Stomach (tissue), 9 donors: Measurements from ENCODE around the gene MAN2B1. TPM values are rescaled to one million over a fixed set of nuclear protein-coding genes. Genes with fewer than 3 reads are reported as not detected.
"Not testable (repeated sequence)": the region's sequence is repeated elsewhere in the genome, so short reads cannot be mapped to it uniquely, and the experiment has no call there.

Source experiments
- DNase-seq, 2 donors: peaks; one replicate each; pipeline versions ENCODE4 v3.0.0 to v3.0.0-alpha.2; 2013 to 2019
- H3K27ac ChIP-seq, 5 donors: fragments of 200-600 bp in 4 of 5; sonication (generic) in 4 of 5; one replicate each; pipeline ENCODE4 v1.5.1; 2013 to 2019; ENCODE audit warnings: mild to moderate bottlenecking in 1 of 5, moderate library complexity in 1 of 5
- H3K27me3 ChIP-seq, 3 donors: fragments of 200-600 bp; sonication (generic); one replicate each; pipeline ENCODE4 v1.5.1; 2017 to 2019; ENCODE audit warnings: mixed run types in 1 of 3
- H3K36me3 ChIP-seq, 4 donors: fragments of 200-600 bp; sonication (generic); 1 replicate in 3 of 4; 2 replicates in 1 of 4; pipeline ENCODE4 v1.5.1; 2016 to 2019
- H3K4me1 ChIP-seq, 4 donors: fragments of 200-600 bp; sonication (generic); one replicate each; pipeline ENCODE4 v1.5.1; 2016 to 2019
- H3K4me3 ChIP-seq, 4 donors: fragments of 200-600 bp; sonication (generic) in 3 of 4; one replicate each; pipeline ENCODE4 v1.5.1; 2016 to 2019; ENCODE audit warnings: mild to moderate bottlenecking in 1 of 4
- H3K9me3 ChIP-seq, 4 donors: fragments of 200-600 bp; sonication (generic); one replicate each; pipeline ENCODE4 v1.5.1; 2016 to 2019
- EP300 ChIP-seq: sonication (generic); formaldehyde crosslinking; IDR thresholded peaks from one replicate; pipeline ENCODE4 v1.6.1; 2017; ENCODE audit warnings: antibody characterized with exemption
- POLR2A ChIP-seq, 4 donors: fragments of 450-650 bp; IDR thresholded peaks; one replicate each; pipeline ENCODE4 v1.6.1; 2016; ENCODE audit warnings: antibody characterized with exemption in 4 of 4, control low read depth in 2 of 4, mild to moderate bottlenecking in 1 of 4, moderate library complexity in 1 of 4
- POLR2AphosphoS5 ChIP-seq, 3 donors: sonication (generic); formaldehyde crosslinking; IDR thresholded peaks; one replicate each; pipeline ENCODE4 v1.6.1; 2016; ENCODE audit warnings: antibody characterized with exemption in 3 of 3
- WGBS, 5 donors: extraction: QIAGEN DNeasy Blood & Tissue Kit in 3 of 5; methylation state at CpG; one replicate each; pipeline versions ENCODE4 v1.1.5 to v1.1.7; 2013 to 2018; 5-methylcytosine and 5-hydroxymethylcytosine counted together
- intact Hi-C: fragments of 100-400 bp; cut with DNase I; formaldehyde crosslinking; loops from one replicate; pipeline ENCODE4 v1.15.1; 2023; ENCODE audit warnings: low total_unique reads
- polyA plus RNA-seq, 3 donors: library from polyadenylated mRNA; stranded (reverse); fragments of 200-250 nt; gene quantifications; one replicate each; pipeline ENCODE4 v1.2.3, GENCODE V29; 2013
- total RNA-seq, 5 donors: library from RNA; depleted of rRNA; stranded (reverse); fragments of >200 nt; gene quantifications; one replicate each; pipeline versions ENCODE4 v1.1.0 to v1.2.3, GENCODE V29; 2014 to 2016
- TF ChIP-seq, protein P1 (sequence below), 7 experiments: fragments of 450-650 bp in 4 of 7; fragments of 200-600 bp in 3 of 7; sonication (generic) in 3 of 7; IDR thresholded peaks; one replicate each; pipeline ENCODE4 v1.5.1; 2016 to 2019; ENCODE audit warnings: antibody characterized with exemption in 7 of 7, control low read depth in 2 of 7, mild to moderate bottlenecking in 1 of 7
- donor health status: healthy with polysubstance abuse.
- donor health status: Bipolar disorder and iron deficiency.
- donor health status: healthy.

The MAN2B1 gene
- total and polyA plus RNA-seq, 8 donors = 20.6 to 429 (median 84.0) TPM

DNA sequence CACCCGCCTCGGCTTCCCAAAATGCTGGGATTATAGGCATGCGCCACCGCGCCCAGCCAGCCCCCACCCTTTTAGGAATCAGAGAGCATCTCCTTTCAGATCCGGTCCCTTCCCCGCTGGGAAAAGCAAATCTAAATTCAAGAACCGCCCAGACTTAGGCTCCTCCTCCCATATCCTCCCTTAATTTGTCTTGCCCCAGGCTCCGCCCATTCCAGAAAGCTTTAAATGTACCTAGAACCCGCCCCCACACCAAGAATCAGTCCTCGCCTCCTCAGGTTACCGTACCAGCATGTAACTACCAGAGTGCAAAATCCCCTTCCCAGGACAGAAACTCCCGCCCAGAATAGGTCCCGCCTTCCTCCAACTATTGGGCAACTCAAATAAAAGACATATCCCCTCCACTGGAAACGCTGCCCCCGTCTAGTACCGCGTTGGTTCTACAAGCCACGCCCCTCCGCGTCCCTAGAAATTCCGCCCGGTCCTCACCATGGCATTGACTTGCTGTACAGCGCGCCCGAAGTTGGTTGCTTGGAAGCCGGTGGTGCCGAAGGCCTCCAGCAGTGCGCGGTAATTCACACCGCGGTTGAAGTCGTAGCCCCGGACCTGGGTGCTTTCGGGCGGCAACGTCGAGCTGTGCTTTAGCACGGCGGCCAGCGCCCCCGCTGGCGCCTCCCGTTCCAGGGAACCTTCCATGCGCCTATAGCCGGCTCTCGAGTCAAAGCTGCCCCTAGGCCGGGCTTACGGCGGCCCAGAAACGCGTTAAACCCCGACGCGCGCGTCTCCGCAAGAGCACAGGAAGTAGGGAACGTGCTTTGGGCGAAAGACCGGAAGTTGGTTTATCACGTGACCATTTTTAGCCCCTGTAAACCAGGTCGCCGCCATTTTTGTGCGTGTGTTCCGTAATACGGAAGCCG, 14.8 kb upstream of the MAN2B1 start, which contains the start of gene DHPS:
DHPS (minus strand) TSS at position 807 of the 914 bp plus-strand sequence; CDS start at position 693, 114 bp downstream.
- H3K9me3 ChIP-seq = no peaks in the 10 kb centered on the region
- peak within 1 kb of the TSS; percentile 94 to 99 (median 96) for H3K27ac ChIP-seq
- TF ChIP-seq POLR2A (IDR thresholded peaks at IDR 0.05) (no peak), POLR2AphosphoS5 (IDR thresholded peaks at IDR 0.05) (peak; percentile 65 to 92 (median 83))
- WGBS, 5 donors = 0 to 1% (median 0%) methylated on average over 47 to 68 of the region's 68 CpGs
- intact Hi-C loops = no loop called here
- peaks cover 8 to 36% (median 26%) of the 10 kb centered on the region in 4 donors for H3K4me1 ChIP-seq
- H3K27me3 ChIP-seq = no peaks in the 10 kb centered on the region
- DNase-seq = peak; percentile 95 to 99
- H3K4me3 ChIP-seq = peak within 1 kb of the TSS; percentile 73 to 99 (median 91)
- H3K36me3 ChIP-seq = peaks cover 28 to 41% (median 39%) of the 10 kb centered on the region in 4 donors

DNA sequence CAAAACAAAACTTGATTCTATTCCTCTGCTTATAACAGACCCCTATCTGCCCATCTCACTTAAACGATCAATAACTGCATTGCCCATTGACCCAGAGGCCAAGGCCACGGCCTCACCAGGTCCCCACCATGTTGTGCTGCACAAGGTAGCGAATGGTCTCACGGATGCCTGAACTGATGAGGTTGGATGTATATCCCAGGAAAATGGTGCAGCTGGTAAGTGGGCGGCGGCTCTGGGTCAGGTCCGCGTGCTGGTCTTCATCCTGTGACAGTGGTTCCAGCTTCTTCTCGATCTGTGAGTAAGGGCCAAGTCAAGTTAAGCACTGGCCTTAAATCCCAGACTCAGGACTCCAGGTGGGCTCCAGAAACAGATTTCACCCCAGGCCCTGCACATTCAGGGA, 13.5 kb upstream of the MAN2B1 start:
- 83 to 93% (median 92%) methylated on average over 9 of the region's 9 CpGs for WGBS, 5 donors
- no peak for DNase-seq
- H3K36me3 ChIP-seq = peaks cover 40 to 54% (median 52%) of the 10 kb centered on the region in 4 donors

DNA sequence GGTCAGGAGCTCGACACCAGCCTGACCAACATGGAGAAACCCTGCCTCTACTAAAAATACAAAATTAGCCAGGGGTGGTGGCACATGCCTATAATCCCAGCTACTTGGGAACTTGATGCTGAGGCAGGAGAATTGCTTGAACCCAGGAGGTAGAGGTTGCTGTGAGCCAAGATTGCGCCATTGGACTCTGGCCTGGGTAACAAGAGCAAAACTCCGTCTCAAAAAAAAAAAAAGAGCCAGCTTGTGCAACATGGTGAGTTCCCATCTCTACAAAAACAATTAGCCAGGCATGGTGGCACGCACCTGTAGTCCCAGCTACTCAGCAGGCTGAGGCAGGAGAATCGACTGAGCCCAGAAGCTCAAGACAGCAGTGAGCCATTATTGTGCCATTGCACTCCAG, 11.5 kb upstream of the MAN2B1 start:
- H3K4me3 ChIP-seq, H3K27me3 ChIP-seq, H3K27ac ChIP-seq, H3K9me3 ChIP-seq, DNase-seq: not testable (repeated sequence)
- 85 to 93% (median 92%) methylated on average over 4 to 5 of the region's 5 CpGs for WGBS, 5 donors
- intact Hi-C loops = loop anchor here (10.0 kb wide), 1 partner anchor 113 kb away; no protein-coding TSS in a partner anchor
- Histone ChIP-seq H3K36me3 (peaks cover 57 to 74% (median 72%) of the 10 kb centered on the region in 4 donors), H3K4me1 (peaks cover 8 to 41% (median 31%) of the 10 kb centered on the region in 4 donors)

More for the DNA sequence above, 13.5 kb upstream of the MAN2B1 start:
- intact Hi-C loops = no loop called here
- no peaks in the 10 kb centered on the region for H3K27me3 ChIP-seq
- no peak overlapping the region for H3K27ac ChIP-seq
- peaks cover 8 to 41% (median 31%) of the 10 kb centered on the region in 4 donors for H3K4me1 ChIP-seq
- TF ChIP-seq EP300 (no peak), POLR2AphosphoS5 (IDR thresholded peaks at IDR 0.05) (no peak), POLR2A (IDR thresholded peaks at IDR 0.05) (no peak)
- TF ChIP-seq, protein P1, sequence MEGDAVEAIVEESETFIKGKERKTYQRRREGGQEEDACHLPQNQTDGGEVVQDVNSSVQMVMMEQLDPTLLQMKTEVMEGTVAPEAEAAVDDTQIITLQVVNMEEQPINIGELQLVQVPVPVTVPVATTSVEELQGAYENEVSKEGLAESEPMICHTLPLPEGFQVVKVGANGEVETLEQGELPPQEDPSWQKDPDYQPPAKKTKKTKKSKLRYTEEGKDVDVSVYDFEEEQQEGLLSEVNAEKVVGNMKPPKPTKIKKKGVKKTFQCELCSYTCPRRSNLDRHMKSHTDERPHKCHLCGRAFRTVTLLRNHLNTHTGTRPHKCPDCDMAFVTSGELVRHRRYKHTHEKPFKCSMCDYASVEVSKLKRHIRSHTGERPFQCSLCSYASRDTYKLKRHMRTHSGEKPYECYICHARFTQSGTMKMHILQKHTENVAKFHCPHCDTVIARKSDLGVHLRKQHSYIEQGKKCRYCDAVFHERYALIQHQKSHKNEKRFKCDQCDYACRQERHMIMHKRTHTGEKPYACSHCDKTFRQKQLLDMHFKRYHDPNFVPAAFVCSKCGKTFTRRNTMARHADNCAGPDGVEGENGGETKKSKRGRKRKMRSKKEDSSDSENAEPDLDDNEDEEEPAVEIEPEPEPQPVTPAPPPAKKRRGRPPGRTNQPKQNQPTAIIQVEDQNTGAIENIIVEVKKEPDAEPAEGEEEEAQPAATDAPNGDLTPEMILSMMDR (IDR thresholded peaks at IDR 0.05) = no peak
- H3K9me3 ChIP-seq = no peaks in the 10 kb centered on the region
- H3K4me3 ChIP-seq = peak overlapping the region in 1 of 4 donors; percentile 98

DNA sequence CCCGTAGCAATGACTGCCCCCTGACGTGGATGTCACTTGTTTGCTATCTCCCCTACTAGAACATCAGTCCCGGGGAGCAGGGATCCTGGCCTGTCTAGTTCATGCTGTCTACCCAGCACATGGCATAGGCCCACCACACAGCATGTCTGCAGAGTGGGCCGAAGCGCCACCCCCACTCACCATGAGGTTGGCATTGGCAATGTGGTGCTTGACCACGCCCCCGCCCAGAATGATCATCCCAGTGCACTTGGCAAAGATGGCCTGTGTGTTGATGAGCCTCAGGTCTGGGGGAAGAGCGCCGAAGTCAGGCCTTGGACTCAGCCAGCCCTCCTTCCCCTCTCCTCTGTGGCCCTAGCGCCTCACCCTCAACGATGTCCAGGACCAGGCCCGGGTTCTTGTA, 10.4 kb upstream of the MAN2B1 start:
- DNase-seq = no peak
- peaks cover 65 to 85% (median 81%) of the 10 kb centered on the region in 4 donors for H3K36me3 ChIP-seq

DNA sequence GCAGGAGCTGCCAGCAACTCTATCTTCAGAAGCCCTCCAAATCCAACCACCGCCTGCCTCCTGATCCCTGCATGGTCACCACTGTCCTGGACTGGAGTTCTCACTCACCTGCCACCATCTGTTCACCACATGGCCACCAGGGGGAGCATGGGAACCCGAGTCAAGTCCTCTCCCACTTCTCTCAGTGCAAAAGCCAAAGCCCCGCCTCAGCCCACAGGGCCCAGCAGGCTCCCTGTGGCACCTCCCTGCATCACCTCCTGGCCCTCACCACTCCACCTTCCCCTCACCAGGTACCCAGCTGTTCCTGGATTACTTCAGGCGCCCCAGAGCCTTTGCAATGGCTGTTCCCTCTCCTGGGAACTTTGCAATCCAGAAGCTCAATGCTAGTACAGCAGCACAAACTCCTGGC, 9.8 kb upstream of the MAN2B1 start:
- 5 to 25% (median 10%) methylated on average over 3 to 4 of the region's 4 CpGs for WGBS, 5 donors
- intact Hi-C loops = loop anchor here (10.0 kb wide), 1 partner anchor 112 kb away; no protein-coding TSS in a partner anchor

More for the DNA sequence above, 10.4 kb upstream of the MAN2B1 start:
- H3K4me3 ChIP-seq = no peak overlapping the region
- peaks cover 8 to 44% (median 31%) of the 10 kb centered on the region in 4 donors for H3K4me1 ChIP-seq
- no peaks in the 10 kb centered on the region for H3K27me3 ChIP-seq
- WGBS, 5 donors = 77 to 95% (median 90%) methylated on average over 3 to 12 of the region's 12 CpGs
- H3K9me3 ChIP-seq = no peaks in the 10 kb centered on the region
- intact Hi-C loops = loop anchor here (10.0 kb wide), 1 partner anchor 112 kb away; no protein-coding TSS in a partner anchor
- TF ChIP-seq POLR2A (IDR thresholded peaks at IDR 0.05) (no peak), EP300 (no peak), POLR2AphosphoS5 (IDR thresholded peaks at IDR 0.05) (no peak)
- TF ChIP-seq, protein P1 (IDR thresholded peaks at IDR 0.05) = no peak
- no peak overlapping the region for H3K27ac ChIP-seq

More for the DNA sequence above, 9.8 kb upstream of the MAN2B1 start:
- Histone ChIP-seq H3K9me3 (no peaks in the 10 kb centered on the region), H3K4me3 (no peak overlapping the region), H3K4me1 (peaks cover 8 to 49% (median 33%) of the 10 kb centered on the region in 4 donors), H3K27me3 (no peaks in the 10 kb centered on the region), H3K36me3 (peaks cover 65 to 90% (median 81%) of the 10 kb centered on the region in 4 donors), H3K27ac (no peak overlapping the region)
- TF ChIP-seq, protein P1 (IDR thresholded peaks at IDR 0.05) = peak in 5 of 7 experiments; percentile 72 to 92 (median 85)
- peak in 1 of 3 donors; percentile 48 for TF ChIP-seq POLR2AphosphoS5 (IDR thresholded peaks at IDR 0.05)
- no peak for TF ChIP-seq EP300
- no peak for TF ChIP-seq POLR2A (IDR thresholded peaks at IDR 0.05)
- peak; percentile 85 to 91 for DNase-seq
